Activated CD4-positive, alpha-beta T cell treated with anti-CD3 and anti-CD28 coated beads for 36 hours (primary cell): Measurements from ENCODE around the gene GZMM. TPM values are rescaled to one million over a fixed set of nuclear protein-coding genes. Genes with fewer than 3 reads are reported as not detected.

Source experiments
- ATAC-seq: fragments of 200-7000 bp; cut with Tn5 transposase; one replicate; pipeline ENCODE4 v1.10.0; 2021; ENCODE audit warnings: mild to moderate bottlenecking, moderate library complexity
- CTCF ChIA-PET: fragments of 350-600 bp; sonication (Branson Sonifier 250); formaldehyde crosslinking; loops from one replicate; lab custom pipeline; 2021; ENCODE audit warnings: antibody characterized with exemption; lab: Charles Lee
- POLR2A ChIA-PET: fragments of 350-600 bp; sonication (Branson Sonifier 250); formaldehyde crosslinking; loops from one replicate; lab custom pipeline; 2021; ENCODE audit warnings: antibody characterized with exemption, inconsistent platforms; lab: Charles Lee
- DNase-seq: peaks from one replicate; pipeline ENCODE4 v3.0.0-alpha.2; 2020
- H3K27ac Mint-ChIP-seq: one replicate; pipeline ENCODE4 v1.8.0; 2021; ENCODE audit warnings: mixed read lengths
- H3K27me3 Mint-ChIP-seq: one replicate; pipeline ENCODE4 v1.8.0; 2021; ENCODE audit warnings: mixed read lengths
- H3K36me3 Mint-ChIP-seq: one replicate; pipeline ENCODE4 v1.8.0; 2021; ENCODE audit warnings: low read depth, mixed read lengths
- H3K4me1 Mint-ChIP-seq: one replicate; pipeline ENCODE4 v1.8.0; 2021; ENCODE audit warnings: mixed read lengths
- H3K4me3 Mint-ChIP-seq: one replicate; pipeline ENCODE4 v1.8.0; 2021; ENCODE audit warnings: mild to moderate bottlenecking, moderate library complexity, mixed read lengths
- H3K9me3 Mint-ChIP-seq: one replicate; pipeline ENCODE4 v1.8.0; 2021; ENCODE audit warnings: low read depth, mixed read lengths
- intact Hi-C, 2 experiments: fragments of 100-400 bp; cut with DNase I in 1 of 2; cut with micrococcal nuclease in 1 of 2; formaldehyde crosslinking; loops; one replicate each; pipeline versions ENCODE4 v1.14.2 to v1.15.1; 2022 to 2024; cut with DNase I, micrococcal nuclease
- total RNA-seq, 2 experiments: library from RNA; stranded (reverse); gene quantifications; one replicate each; pipeline ENCODE4 v1.2.3, GENCODE V29; 2021

The GZMM gene
- total RNA-seq, 2 experiments from 2014 or later, result 22.5 to 25.3 TPM

- DNase-seq (peak; percentile 41), ATAC-seq (no peak)
- Mint-ChIP-seq H3K4me1 (peaks cover 36% of the 10 kb centered on the region), H3K27ac (peak overlapping the region; percentile 58), H3K27me3 (no peaks in the 10 kb centered on the region), H3K4me3 (peak overlapping the region; percentile 90), H3K36me3 (peaks cover 6% of the 10 kb centered on the region), H3K9me3 (no peaks in the 10 kb centered on the region)
- POLR2A ChIA-PET, result interaction anchor here (0.7 kb wide), 1 partner anchor 16 kb away, joined by 3 read pairs; no protein-coding TSS in a partner anchor
- CTCF ChIA-PET, result no interaction called here
- intact Hi-C loops, result loop anchor here (1.0 to 5.0 kb wide), 12 partner anchors 29 to 224 kb away; partner anchors contain the start of genes RNF126 (in 2 of the 2), CDC34 (in 1 of the 2), GZMM (in 1 of the 2) and POLRMT (in 1 of the 2)
Observed at GRCh38 chr19:572743-573518, 29.1 kb downstream of the GZMM start.

DNA sequence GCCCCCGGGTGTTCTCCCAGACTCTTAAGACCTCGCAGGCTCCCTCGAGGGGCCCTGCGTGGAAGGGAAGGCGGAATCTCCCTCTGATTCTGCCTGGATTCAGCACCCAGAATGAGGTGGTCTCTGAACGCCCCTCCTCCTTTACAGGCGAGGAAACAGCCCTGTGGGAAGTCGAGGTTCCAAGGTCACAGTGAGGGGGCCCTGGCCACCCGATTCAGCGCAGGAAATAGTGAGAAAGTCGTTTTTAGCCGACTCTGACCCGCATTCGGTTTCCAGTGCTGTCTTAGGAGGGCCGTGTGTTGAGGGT, 29.6 kb downstream of the GZMM start:
- Mint-ChIP-seq H3K4me3 (peak overlapping the region; percentile 90), H3K36me3 (peaks cover 6% of the 10 kb centered on the region), H3K27me3 (no peaks in the 10 kb centered on the region), H3K4me1 (peaks cover 38% of the 10 kb centered on the region), H3K9me3 (no peaks in the 10 kb centered on the region), H3K27ac (peak overlapping the region; percentile 58)
- no peak for DNase-seq
- CTCF ChIA-PET, result no interaction called here
- no peak for ATAC-seq
- POLR2A ChIA-PET, result no interaction called here
- intact Hi-C loops, result loop anchor here in 1 of 2 experiments (2.0 to 5.0 kb wide), 3 partner anchors 41 to 89 kb away; partner anchors contain the start of gene RNF126

DNA sequence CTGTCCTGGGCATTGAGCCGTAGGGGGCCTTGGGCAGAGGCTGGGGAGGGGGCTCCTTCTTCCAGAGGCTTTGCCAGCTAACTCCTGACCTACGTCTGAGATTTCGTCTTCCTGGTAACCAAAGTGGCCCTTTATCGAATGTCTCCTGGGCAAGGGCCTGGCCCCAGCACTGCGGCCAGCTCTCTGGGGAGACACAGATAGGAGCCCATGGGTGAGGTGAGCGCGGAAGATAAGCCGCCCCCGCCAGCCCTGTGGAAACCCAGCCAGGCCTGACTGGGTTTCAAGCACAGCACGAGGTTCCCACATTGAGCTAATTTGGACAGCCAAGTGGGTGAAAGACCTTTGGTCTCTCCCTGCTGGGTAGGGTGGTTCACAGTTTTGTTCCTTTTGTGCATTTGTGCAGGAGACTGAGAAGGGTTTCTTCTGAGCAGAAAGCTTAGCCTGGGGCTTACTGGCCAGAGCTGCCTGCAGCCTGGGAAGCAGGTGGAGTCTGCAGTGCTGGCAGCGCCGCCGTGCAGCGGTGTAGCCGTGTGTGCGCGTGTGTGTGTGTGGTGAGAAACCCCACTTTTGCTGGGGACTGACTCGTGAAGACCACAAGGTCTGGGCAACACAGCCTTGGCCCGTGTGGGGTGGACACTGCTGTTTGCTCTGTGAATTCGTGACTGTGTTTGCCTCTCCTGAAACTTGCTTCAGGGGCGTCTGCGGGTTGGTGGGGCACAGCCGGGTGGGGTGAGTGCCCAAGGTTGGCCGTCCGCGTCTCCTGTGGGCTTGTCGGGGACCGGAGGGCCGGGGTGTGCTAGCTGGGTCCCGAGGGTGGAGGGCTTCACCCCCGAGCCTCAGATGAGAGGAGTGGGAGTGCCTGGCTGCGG, 31.0 kb downstream of the GZMM start:
- H3K27me3 Mint-ChIP-seq, result no peaks in the 10 kb centered on the region
- peak overlapping the region; percentile 90 for H3K4me3 Mint-ChIP-seq
- H3K36me3 Mint-ChIP-seq, result peaks cover 6% of the 10 kb centered on the region
- peaks cover 36% of the 10 kb centered on the region for H3K4me1 Mint-ChIP-seq
- H3K27ac Mint-ChIP-seq, result peak overlapping the region; percentile 12
- DNase-seq (no peak), ATAC-seq (no peak)
- ChIA-PET POLR2A (interaction anchor here (0.7 kb wide), 1 partner anchor 86 kb away, joined by 3 read pairs; no protein-coding TSS in a partner anchor), CTCF (interaction anchor here (0.6 to 1.7 kb wide), 2 partner anchors 9 kb away, joined by 3 to 8 read pairs; no protein-coding TSS in a partner anchor)
- no peaks in the 10 kb centered on the region for H3K9me3 Mint-ChIP-seq
- intact Hi-C loops, result loop anchor here in 1 of 2 experiments (5.0 kb wide), 1 partner anchor 87 kb away; the partner anchor contains the start of gene RNF126

DNA sequence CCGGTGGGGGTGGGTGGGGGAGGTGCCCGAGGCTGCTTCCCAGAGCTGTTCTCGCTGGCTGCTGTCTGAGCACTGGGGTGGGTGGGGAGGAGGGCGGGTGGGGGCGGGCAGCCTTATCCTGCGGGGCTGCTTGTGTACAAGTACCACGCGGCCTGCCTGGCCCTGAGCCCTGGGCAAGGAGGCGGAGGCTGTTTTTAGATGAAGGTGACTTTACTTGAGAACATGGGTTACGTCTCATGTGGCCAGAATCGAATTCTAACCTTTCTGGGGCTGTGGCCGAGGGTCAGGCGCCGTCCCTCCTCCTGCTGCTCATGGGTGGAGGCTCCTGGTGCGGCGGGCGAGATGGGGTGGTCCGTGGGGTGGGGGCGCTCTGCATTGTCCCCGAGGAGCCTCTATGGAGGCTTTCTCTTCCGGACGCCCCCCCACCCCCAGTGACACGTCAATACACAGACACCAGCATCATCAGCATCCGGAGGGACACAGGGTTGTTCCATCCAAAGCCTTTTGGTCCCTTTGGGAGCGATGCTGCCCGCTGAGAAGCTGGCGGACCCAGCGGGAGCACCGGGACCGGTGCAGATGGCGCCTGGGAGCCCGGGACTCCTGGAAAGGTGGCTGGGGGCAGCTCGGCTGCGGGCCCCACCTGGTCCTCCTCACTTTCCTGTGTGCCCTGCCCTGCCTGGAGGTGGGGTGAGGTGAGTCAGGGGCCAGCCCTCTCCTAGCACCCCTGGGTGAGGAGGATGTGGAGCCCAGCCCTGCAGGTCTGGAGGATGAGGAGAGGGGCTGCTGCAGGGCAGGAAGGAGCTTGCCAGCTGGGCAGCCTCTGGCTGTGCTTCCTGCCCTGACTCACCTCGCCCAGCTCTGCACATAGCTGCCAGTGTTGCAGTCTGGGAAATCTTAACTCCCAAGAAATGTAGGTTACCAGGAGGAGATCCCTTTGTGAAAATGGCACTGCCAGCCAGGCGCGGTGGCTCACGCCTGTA, 32.0 kb downstream of the GZMM start:
- Mint-ChIP-seq H3K27me3 (no peaks in the 10 kb centered on the region), H3K4me3 (no peak overlapping the region), H3K27ac (no peak overlapping the region), H3K9me3 (no peaks in the 10 kb centered on the region), H3K4me1 (peaks cover 34% of the 10 kb centered on the region), H3K36me3 (peaks cover 6% of the 10 kb centered on the region)
- CTCF ChIA-PET, result interaction anchor here (1.7 kb wide), 1 partner anchor 8 kb away, joined by 8 read pairs; no protein-coding TSS in a partner anchor
- POLR2A ChIA-PET, result no interaction called here
- DNase-seq (no peak), ATAC-seq (no peak)
- intact Hi-C loops, result no loop called here

- H3K9me3 Mint-ChIP-seq, result no peaks in the 10 kb centered on the region
- H3K27ac Mint-ChIP-seq, result no peak overlapping the region
- H3K4me1 Mint-ChIP-seq, result peaks cover 27% of the 10 kb centered on the region
- H3K27me3 Mint-ChIP-seq, result no peaks in the 10 kb centered on the region
- DNase-seq (no peak), ATAC-seq (no peak)
- intact Hi-C loops, result no loop called here
- POLR2A ChIA-PET, result no interaction called here
- CTCF ChIA-PET, result interaction anchor here (0.7 kb wide), 1 partner anchor 262 kb away, joined by 3 read pairs; no protein-coding TSS in a partner anchor
- H3K36me3 Mint-ChIP-seq, result peaks cover 3% of the 10 kb centered on the region
- no peak overlapping the region for H3K4me3 Mint-ChIP-seq
Observed at GRCh38 chr19:576768-577438, 33.0 kb downstream of the GZMM start.

DNA sequence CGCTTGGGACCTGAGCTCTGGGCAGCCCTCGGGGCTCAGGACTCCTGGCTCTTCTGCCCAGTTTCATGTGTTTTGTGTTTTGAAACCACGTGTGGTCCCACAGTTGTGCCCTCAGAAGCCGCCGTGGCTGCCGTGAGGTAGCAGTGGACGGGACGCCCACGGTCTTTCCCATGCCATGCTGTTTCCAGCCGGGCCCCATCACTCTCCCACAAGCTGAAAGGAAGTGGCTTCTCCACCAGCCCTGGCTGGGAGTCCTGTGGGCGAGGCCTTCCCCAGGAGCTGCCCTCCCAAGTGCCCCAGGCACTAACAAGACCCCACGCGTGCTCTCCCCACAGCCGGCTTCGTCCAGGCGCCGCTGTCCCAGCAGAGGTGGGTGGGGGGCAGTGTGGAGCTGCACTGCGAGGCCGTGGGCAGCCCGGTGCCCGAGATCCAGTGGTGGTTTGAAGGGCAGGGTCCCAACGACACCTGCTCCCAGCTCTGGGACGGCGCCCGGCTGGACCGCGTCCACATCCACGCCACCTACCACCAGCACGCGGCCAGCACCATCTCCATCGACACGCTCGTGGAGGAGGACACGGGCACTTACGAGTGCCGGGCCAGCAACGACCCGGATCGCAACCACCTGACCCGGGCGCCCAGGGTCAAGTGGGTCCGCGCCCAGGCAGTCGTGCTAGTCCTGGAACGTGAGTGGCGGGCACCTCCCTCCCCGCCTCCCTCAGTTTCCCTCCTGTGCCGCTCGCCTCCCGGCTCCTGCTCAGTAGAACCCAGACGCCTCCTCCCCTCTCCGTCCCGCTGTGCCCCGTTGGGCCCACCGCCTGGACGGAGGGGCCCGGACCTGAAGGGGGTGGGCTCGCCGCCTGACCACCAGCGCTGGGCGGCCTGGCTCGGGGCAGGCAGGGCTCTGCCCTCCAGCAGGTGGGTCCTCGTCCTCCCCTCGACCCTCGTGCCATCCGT, 33.9 kb downstream of the GZMM start:
- no peak overlapping the region for H3K27ac Mint-ChIP-seq
- ChIA-PET POLR2A (no interaction called here), CTCF (no interaction called here)
- no peak for ATAC-seq
- intact Hi-C loops, result no loop called here
- no peaks in the 10 kb centered on the region for H3K9me3 Mint-ChIP-seq
- no peak for DNase-seq
- H3K4me3 Mint-ChIP-seq, result no peak overlapping the region
- no peaks in the 10 kb centered on the region for H3K27me3 Mint-ChIP-seq
- H3K4me1 Mint-ChIP-seq, result peaks cover 27% of the 10 kb centered on the region
- H3K36me3 Mint-ChIP-seq, result peaks cover 3% of the 10 kb centered on the region

- CTCF ChIA-PET, result no interaction called here
- intact Hi-C loops, result no loop called here
- DNase-seq (no peak), ATAC-seq (no peak)
- Mint-ChIP-seq H3K4me3 (no peak overlapping the region), H3K27me3 (no peaks in the 10 kb centered on the region), H3K9me3 (no peaks in the 10 kb centered on the region), H3K36me3 (peaks cover 6% of the 10 kb centered on the region), H3K4me1 (peaks cover 23% of the 10 kb centered on the region), H3K27ac (no peak overlapping the region)
- POLR2A ChIA-PET, result interaction anchor here (0.6 kb wide), 1 partner anchor 1599 kb away, joined by 4 read pairs; no protein-coding TSS in a partner anchor
Observed at GRCh38 chr19:579111-579841, 35.4 kb downstream of the GZMM start.

- no peak for DNase-seq
- no peaks in the 10 kb centered on the region for H3K9me3 Mint-ChIP-seq
- ChIA-PET CTCF (no interaction called here), POLR2A (no interaction called here)
- ATAC-seq, result no peak
- H3K4me1 Mint-ChIP-seq, result peaks cover 18% of the 10 kb centered on the region
- no peaks in the 10 kb centered on the region for H3K27me3 Mint-ChIP-seq
- no peak overlapping the region for H3K27ac Mint-ChIP-seq
- peaks cover 6% of the 10 kb centered on the region for H3K36me3 Mint-ChIP-seq
- intact Hi-C loops, result loop anchor here in 1 of 2 experiments (10.0 kb wide), 1 partner anchor 155 kb away; no protein-coding TSS in a partner anchor
- no peak overlapping the region for H3K4me3 Mint-ChIP-seq
Observed at GRCh38 chr19:579842-580155, 35.9 kb downstream of the GZMM start.

DNA sequence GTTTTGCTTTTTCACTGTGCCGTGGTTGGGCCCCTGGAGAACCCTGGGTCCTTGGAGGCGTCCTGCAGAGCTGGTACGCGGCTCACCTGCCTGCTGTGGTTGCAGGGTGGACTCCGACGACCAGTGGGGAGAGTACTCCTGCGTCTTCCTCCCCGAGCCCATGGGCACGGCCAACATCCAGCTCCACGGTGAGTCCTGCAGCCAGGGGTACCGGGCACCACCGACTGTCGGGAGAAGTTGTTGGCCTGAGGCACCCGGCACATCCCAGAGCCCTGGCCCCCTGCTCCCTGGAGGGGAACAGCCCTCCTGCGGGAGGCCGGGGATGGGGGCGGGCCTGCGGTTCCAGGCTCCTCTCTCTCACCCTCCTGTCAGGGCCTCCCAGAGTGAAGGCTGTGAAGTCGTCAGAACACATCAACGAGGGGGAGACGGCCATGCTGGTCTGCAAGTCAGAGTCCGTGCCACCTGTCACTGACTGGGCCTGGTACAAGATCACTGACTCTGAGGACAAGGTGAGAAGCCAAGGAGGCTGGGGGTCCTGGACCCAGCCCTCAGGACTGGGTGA, 36.5 kb downstream of the GZMM start:
- Mint-ChIP-seq H3K27ac (no peak overlapping the region), H3K4me3 (no peak overlapping the region), H3K36me3 (peaks cover 3% of the 10 kb centered on the region), H3K27me3 (no peaks in the 10 kb centered on the region), H3K4me1 (peaks cover 13% of the 10 kb centered on the region), H3K9me3 (no peaks in the 10 kb centered on the region)
- POLR2A ChIA-PET, result no interaction called here
- ATAC-seq (no peak), DNase-seq (no peak)
- CTCF ChIA-PET, result no interaction called here
- intact Hi-C loops, result loop anchor here in 1 of 2 experiments (10.0 kb wide), 1 partner anchor 154 kb away; no protein-coding TSS in a partner anchor
